Natural killer cell (primary cell): Measurements from ENCODE around the gene HTR1E. TPM values are rescaled to one million over a fixed set of nuclear protein-coding genes. Genes with fewer than 3 reads are reported as not detected.

ENCODE experiments used
- total RNA-seq, 4 donors: library from RNA; stranded (reverse); fragments of 120-200 nt in 1 of 4; gene quantifications; one replicate each; pipeline versions ENCODE4 v1.2.3 to v1.2.4, GENCODE V29; 2013 to 2022

Gene HTR1E
- total RNA-seq, 3 donors from 2014 or later (not counting 1 experiment from before 2014, with no cell fraction given) = not detected

Other genes with a start within 250 kb of the HTR1E start
- gene CGA, start 157.6 kb downstream of the HTR1E start, total RNA-seq = not detected
- gene ZNF292, start 218.0 kb downstream of the HTR1E start, total RNA-seq = 10 to 100 TPM; 78.7 to 90.4 (median 89.4) TPM